ENCODE measurements around the gene PTPN11. TPM values are rescaled to one million over a fixed set of nuclear protein-coding genes. Genes with fewer than 3 reads are reported as not detected.

The PTPN11 gene
- total RNA-seq, 1 experiment from 2014 or later, result 181 TPM

DNA sequence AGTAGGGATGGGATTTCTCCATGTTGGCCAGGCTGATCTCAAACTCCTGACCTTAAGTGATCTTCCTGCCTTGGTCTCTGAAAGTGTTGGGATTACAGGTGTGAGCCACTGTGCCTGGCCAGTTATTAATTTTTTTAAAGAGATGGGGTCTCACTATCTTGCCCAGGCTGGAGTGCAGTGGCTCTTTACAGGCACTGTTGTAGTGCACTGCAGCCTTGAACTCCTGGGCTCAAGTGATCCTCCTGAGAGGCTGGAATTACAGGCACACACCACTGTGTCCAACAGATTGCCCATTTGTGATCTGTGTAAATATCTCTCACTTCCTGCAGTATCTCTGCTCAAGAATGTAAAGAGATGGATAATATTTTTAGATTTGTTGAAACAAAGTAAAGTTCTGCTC is 45.9 kb downstream of the PTPN11 start:
- POLR2A ChIA-PET, result no interaction called here
- CTCF ChIA-PET, result no interaction called here
- BruUV-seq (replicated peaks), result no TSS peak

More for the DNA sequence above, 45.9 kb downstream of the PTPN11 start:
- no peaks in the 10 kb centered on the region for H3K27me3 ChIP-seq (ENCODE audit: insufficient read depth, low read length)
- H3K9me2 ChIP-seq (ENCODE audit: insufficient read depth), result no peaks in the 10 kb centered on the region
- H3K27ac ChIP-seq (ENCODE audit: low read depth, low read length), result no peak overlapping the region
- H3K4me3 ChIP-seq (replicated peaks in 1 of 2; ENCODE audit: low read depth in 1 of 2, low read length in 2 of 2), result no peak overlapping the region
- H3K9me3 ChIP-seq (ENCODE audit: control insufficient read depth in 1 of 2, insufficient read depth in 1 of 2, low read depth in 1 of 2, low read length in 2 of 2), result no peaks in the 10 kb centered on the region
- ATAC-seq (no peak), DNase-seq (ENCODE audit: low read depth, low spot score) (no peak)
- H3K9ac ChIP-seq (ENCODE audit: low read length), result no peak overlapping the region
- no peak overlapping the region for H3K4me2 ChIP-seq (ENCODE audit: low read length)
- 0 out of 4 replicates have a peak, but pooled peaks cover 0 to 3% of the 10 kb centered on the region in 2 experiments for H3K36me3 ChIP-seq (ENCODE audit: control insufficient read depth in 1 of 2, insufficient read depth in 2 of 2, low read length in 2 of 2)
- TF ChIP-seq POLR2A (IDR thresholded peaks at IDR 0.05; ENCODE audit: borderline replicate concordance, extremely low read depth, insufficient read depth, insufficient read length) (no peak), TCF7L2 (IDR thresholded peaks at IDR 0.05; ENCODE audit: borderline replicate concordance, extremely low read depth, insufficient read depth, insufficient read length) (no peak), EZH2phosphoT487 (IDR thresholded peaks at IDR 0.05; ENCODE audit: borderline replicate concordance) (no peak), YY1 (IDR thresholded peaks at IDR 0.05; ENCODE audit: extremely low read depth, insufficient replicate concordance, low read depth, low read length) (no peak), SIN3A (IDR thresholded peaks at IDR 0.05; ENCODE audit: low read depth) (no peak), ZFX (IDR thresholded peaks at IDR 0.05) (no peak), FOSL1 (IDR thresholded peaks at IDR 0.05; ENCODE audit: low read depth) (no peak), ZNF274 (IDR thresholded peaks at IDR 0.05; ENCODE audit: low read depth, low read length) (no peak), RAD21 (IDR thresholded peaks at IDR 0.05; ENCODE audit: low read depth) (no peak), EZH2 (IDR thresholded peaks at IDR 0.05) (no peak), SP1 (IDR thresholded peaks at IDR 0.05; ENCODE audit: low read depth) (no peak), ELF1 (IDR thresholded peaks at IDR 0.05; ENCODE audit: borderline replicate concordance, low read depth) (no peak)
- TF ChIP-seq, protein P1, sequence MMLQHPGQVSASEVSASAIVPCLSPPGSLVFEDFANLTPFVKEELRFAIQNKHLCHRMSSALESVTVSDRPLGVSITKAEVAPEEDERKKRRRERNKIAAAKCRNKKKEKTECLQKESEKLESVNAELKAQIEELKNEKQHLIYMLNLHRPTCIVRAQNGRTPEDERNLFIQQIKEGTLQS (IDR thresholded peaks at IDR 0.05), result no peak
- TF ChIP-seq, protein P2, sequence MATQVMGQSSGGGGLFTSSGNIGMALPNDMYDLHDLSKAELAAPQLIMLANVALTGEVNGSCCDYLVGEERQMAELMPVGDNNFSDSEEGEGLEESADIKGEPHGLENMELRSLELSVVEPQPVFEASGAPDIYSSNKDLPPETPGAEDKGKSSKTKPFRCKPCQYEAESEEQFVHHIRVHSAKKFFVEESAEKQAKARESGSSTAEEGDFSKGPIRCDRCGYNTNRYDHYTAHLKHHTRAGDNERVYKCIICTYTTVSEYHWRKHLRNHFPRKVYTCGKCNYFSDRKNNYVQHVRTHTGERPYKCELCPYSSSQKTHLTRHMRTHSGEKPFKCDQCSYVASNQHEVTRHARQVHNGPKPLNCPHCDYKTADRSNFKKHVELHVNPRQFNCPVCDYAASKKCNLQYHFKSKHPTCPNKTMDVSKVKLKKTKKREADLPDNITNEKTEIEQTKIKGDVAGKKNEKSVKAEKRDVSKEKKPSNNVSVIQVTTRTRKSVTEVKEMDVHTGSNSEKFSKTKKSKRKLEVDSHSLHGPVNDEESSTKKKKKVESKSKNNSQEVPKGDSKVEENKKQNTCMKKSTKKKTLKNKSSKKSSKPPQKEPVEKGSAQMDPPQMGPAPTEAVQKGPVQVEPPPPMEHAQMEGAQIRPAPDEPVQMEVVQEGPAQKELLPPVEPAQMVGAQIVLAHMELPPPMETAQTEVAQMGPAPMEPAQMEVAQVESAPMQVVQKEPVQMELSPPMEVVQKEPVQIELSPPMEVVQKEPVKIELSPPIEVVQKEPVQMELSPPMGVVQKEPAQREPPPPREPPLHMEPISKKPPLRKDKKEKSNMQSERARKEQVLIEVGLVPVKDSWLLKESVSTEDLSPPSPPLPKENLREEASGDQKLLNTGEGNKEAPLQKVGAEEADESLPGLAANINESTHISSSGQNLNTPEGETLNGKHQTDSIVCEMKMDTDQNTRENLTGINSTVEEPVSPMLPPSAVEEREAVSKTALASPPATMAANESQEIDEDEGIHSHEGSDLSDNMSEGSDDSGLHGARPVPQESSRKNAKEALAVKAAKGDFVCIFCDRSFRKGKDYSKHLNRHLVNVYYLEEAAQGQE (IDR thresholded peaks at IDR 0.05; ENCODE audit: low read depth), result no peak
- TF ChIP-seq, protein P3, sequence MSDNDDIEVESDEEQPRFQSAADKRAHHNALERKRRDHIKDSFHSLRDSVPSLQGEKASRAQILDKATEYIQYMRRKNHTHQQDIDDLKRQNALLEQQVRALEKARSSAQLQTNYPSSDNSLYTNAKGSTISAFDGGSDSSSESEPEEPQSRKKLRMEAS (IDR thresholded peaks at IDR 0.05), result no peak
- TF ChIP-seq, protein P4, sequence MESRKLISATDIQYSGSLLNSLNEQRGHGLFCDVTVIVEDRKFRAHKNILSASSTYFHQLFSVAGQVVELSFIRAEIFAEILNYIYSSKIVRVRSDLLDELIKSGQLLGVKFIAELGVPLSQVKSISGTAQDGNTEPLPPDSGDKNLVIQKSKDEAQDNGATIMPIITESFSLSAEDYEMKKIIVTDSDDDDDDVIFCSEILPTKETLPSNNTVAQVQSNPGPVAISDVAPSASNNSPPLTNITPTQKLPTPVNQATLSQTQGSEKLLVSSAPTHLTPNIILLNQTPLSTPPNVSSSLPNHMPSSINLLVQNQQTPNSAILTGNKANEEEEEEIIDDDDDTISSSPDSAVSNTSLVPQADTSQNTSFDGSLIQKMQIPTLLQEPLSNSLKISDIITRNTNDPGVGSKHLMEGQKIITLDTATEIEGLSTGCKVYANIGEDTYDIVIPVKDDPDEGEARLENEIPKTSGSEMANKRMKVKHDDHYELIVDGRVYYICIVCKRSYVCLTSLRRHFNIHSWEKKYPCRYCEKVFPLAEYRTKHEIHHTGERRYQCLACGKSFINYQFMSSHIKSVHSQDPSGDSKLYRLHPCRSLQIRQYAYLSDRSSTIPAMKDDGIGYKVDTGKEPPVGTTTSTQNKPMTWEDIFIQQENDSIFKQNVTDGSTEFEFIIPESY (IDR thresholded peaks at IDR 0.05; ENCODE audit: extremely low read depth, insufficient replicate concordance, low read length), result no peak
- H3K79me2 ChIP-seq (ENCODE audit: insufficient read depth, low read length), result peaks cover 26% of the 10 kb centered on the region
- RAD21 ChIA-PET (ENCODE audit: low non-redundant PET in 1 of 2, low total read pairs in 2 of 2, uncharacterized antibody in 2 of 2, unreplicated experiment in 2 of 2), result interaction anchor here in 1 of 2 experiments (0.7 kb wide), 1 partner anchor 8 kb away, joined by 4 read pairs; no protein-coding TSS in a partner anchor
- H3K4me1 ChIP-seq (ENCODE audit: control insufficient read depth in 1 of 2, insufficient read depth in 2 of 2, low read length in 2 of 2), result no peaks in the 10 kb centered on the region
- 0 out of 2 replicates have a peak, but pooled peaks cover 3% of the 10 kb centered on the region for H4K20me1 ChIP-seq (ENCODE audit: insufficient read depth)
- no peak overlapping the region for H2AFZ ChIP-seq (ENCODE audit: low read depth, low read length, poor library complexity, severe bottlenecking)
- intact Hi-C loops (cut with micrococcal nuclease), result no loop called here

All from HCT116 (cell line).